Gastroesophageal sphincter (tissue), 3 donors: Measurements from ENCODE around the gene TTBK1.

Experiments used
- POLR2A ChIP-seq, 2 donors: fragments of 450-650 bp; IDR thresholded peaks; one replicate each; pipeline ENCODE4 v1.6.1; 2017; ENCODE audit warnings: antibody characterized with exemption in 2 of 2, mild to moderate bottlenecking in 2 of 2, moderate library complexity in 1 of 2
- TF ChIP-seq, protein P1 (sequence below), 4 experiments: fragments of 200-600 bp in 2 of 4; fragments of 450-650 bp in 2 of 4; sonication (generic) in 1 of 4; IDR thresholded peaks; one replicate each; pipeline ENCODE4 v1.5.1; 2017 to 2019; ENCODE audit warnings: antibody characterized with exemption in 4 of 4, mild to moderate bottlenecking in 2 of 4, moderate library complexity in 2 of 4

DNA sequence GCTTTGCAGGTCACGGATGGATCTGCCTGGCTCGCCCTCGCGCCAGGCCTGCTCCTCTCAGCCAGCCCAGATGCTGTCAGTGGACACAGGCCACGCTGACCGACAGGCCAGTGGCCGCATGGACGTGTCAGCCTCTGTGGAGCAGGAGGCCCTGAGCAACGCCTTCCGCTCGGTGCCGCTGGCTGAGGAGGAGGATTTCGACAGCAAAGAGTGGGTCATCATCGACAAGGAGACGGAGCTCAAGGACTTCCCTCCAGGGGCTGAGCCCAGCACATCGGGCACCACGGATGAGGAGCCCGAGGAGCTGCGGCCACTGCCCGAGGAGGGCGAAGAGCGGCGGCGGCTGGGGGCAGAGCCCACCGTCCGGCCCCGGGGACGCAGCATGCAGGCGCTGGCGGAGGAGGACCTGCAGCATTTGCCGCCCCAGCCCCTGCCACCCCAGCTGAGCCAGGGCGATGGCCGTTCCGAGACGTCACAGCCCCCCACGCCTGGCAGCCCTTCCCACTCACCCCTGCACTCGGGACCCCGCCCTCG, 19.6 kb downstream of the TTBK1 start:
- TF ChIP-seq, protein P1, sequence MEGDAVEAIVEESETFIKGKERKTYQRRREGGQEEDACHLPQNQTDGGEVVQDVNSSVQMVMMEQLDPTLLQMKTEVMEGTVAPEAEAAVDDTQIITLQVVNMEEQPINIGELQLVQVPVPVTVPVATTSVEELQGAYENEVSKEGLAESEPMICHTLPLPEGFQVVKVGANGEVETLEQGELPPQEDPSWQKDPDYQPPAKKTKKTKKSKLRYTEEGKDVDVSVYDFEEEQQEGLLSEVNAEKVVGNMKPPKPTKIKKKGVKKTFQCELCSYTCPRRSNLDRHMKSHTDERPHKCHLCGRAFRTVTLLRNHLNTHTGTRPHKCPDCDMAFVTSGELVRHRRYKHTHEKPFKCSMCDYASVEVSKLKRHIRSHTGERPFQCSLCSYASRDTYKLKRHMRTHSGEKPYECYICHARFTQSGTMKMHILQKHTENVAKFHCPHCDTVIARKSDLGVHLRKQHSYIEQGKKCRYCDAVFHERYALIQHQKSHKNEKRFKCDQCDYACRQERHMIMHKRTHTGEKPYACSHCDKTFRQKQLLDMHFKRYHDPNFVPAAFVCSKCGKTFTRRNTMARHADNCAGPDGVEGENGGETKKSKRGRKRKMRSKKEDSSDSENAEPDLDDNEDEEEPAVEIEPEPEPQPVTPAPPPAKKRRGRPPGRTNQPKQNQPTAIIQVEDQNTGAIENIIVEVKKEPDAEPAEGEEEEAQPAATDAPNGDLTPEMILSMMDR (IDR thresholded peaks at IDR 0.05) = no peak
- TF ChIP-seq POLR2A (IDR thresholded peaks at IDR 0.05) = no peak
